Calu3 (cell line): ENCODE data around the gene SLC35F4. TPM values are rescaled to one million over a fixed set of nuclear protein-coding genes. Genes with fewer than 3 reads are reported as not detected.

Experiments used
- BruUV-seq: library from RNA; stranded (reverse); fragments of 400-500 nt; replicated peaks from 2 replicates; lab custom pipeline; 2021; lab: Mats Ljungman, UMichigan
- CTCF ChIA-PET: fragments of 300-600 bp; sonication (Branson Sonifier 250); formaldehyde crosslinking; loops from one replicate; lab custom pipeline; 2022; ENCODE audit warnings: antibody characterized with exemption; lab: Charles Lee
- DNase-seq: peaks from one replicate; pipeline ENCODE4 v3.0.0; 2022
- H3K27ac Mint-ChIP-seq: one replicate; pipeline ENCODE4 v1.8.0; 2022; ENCODE audit warnings: mixed read lengths; ENCODE audit not compliant: unreplicated experiment
- H3K27me3 Mint-ChIP-seq: one replicate; pipeline ENCODE4 v1.8.0; 2022; ENCODE audit warnings: mixed read lengths; ENCODE audit not compliant: unreplicated experiment
- H3K36me3 Mint-ChIP-seq: one replicate; pipeline ENCODE4 v1.8.0; 2022; ENCODE audit warnings: mild to moderate bottlenecking, moderate library complexity, mixed read lengths; ENCODE audit not compliant: insufficient read depth, unreplicated experiment
- H3K4me1 Mint-ChIP-seq: one replicate; pipeline ENCODE4 v1.8.0; 2022; ENCODE audit warnings: mild to moderate bottlenecking, low read depth, mixed read lengths; ENCODE audit not compliant: unreplicated experiment
- H3K4me3 Mint-ChIP-seq: one replicate; pipeline ENCODE4 v1.8.0; 2022; ENCODE audit warnings: mild to moderate bottlenecking, low read depth, moderate library complexity, mixed read lengths; ENCODE audit not compliant: unreplicated experiment
- H3K9me3 Mint-ChIP-seq: one replicate; pipeline ENCODE4 v1.8.0; 2022; ENCODE audit warnings: low read depth, mixed read lengths; ENCODE audit not compliant: unreplicated experiment
- CTCF ChIP-seq: fragments of 200-600 bp; IDR thresholded peaks from one replicate; pipeline ENCODE4 v1.8.0; 2022; ENCODE audit warnings: antibody characterized with exemption; ENCODE audit not compliant: unreplicated experiment
- intact Hi-C: fragments of 100-400 bp; cut with micrococcal nuclease; formaldehyde crosslinking; loops from one replicate; pipeline ENCODE4 v1.10.0; 2022; ENCODE audit not compliant: unreplicated experiment
- total RNA-seq: library from RNA; stranded (reverse); gene quantifications from 2 replicates; pipeline ENCODE4 v1.2.3, GENCODE V29; 2022

Gene SLC35F4
- total RNA-seq, 1 experiment from 2014 or later: not detected

GRCh38 chr14:57846596-57846995 lies 19.3 kb downstream of the SLC35F4 start:
- H3K4me1 Mint-ChIP-seq: no peaks in the 10 kb centered on the region
- peaks cover 49% of the 10 kb centered on the region for H3K27me3 Mint-ChIP-seq
- no TSS peak for BruUV-seq

DNA sequence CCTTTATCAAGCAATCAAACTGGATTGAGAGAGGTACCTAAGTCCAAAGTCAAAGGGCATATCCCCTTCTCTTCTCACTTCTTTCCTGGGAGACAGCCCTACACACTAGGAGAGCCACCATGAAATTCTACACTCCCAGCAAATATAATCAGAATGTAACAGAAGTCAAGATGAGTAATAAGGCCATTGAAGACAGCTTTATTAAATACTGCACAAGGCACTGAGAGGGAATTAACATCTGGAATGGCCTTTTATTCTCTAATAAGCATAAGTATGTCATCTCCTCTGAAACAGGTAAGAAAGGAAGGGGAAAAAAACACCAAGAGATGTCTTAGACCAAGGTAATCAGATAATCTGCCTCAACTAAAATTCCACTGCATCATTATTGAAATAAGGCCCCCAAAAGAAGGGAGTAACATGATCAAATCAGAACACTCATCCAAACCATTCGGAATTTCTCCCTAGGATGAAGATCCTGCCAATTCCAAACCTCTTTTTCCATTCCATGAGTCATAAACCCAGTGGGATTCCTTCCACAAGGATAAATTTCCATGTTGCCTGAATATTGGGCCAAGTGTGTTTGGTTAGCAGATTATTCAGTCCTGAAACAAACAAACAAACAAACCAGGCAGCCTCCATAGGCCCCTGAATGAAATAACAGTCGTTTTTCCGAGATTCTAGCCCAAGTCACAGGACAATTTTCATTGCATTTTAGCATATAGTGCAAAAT lies 19.9 kb downstream of the SLC35F4 start:
- Mint-ChIP-seq H3K4me1 (no peaks in the 10 kb centered on the region), H3K9me3 (no peaks in the 10 kb centered on the region), H3K4me3 (no peak overlapping the region), H3K27me3 (peaks cover 56% of the 10 kb centered on the region), H3K36me3 (no peaks in the 10 kb centered on the region), H3K27ac (no peak overlapping the region)
- CTCF ChIA-PET: interaction anchor here (0.8 kb wide), 1 partner anchor 535 kb away, joined by 4 read pairs; no protein-coding TSS in a partner anchor
- DNase-seq: no peak
- no TSS peak for BruUV-seq
- intact Hi-C loops: no loop called here
- TF ChIP-seq CTCF: no peak

More at GRCh38 chr14:57846596-57846995, 19.3 kb downstream of the SLC35F4 start:
- intact Hi-C loops: no loop called here
- Mint-ChIP-seq H3K9me3 (no peaks in the 10 kb centered on the region), H3K27ac (no peak overlapping the region), H3K36me3 (no peaks in the 10 kb centered on the region), H3K4me3 (no peak overlapping the region)
- TF ChIP-seq CTCF: no peak
- DNase-seq: no peak
- CTCF ChIA-PET: interaction anchor here (0.8 kb wide), 1 partner anchor 535 kb away, joined by 4 read pairs; no protein-coding TSS in a partner anchor

DNA sequence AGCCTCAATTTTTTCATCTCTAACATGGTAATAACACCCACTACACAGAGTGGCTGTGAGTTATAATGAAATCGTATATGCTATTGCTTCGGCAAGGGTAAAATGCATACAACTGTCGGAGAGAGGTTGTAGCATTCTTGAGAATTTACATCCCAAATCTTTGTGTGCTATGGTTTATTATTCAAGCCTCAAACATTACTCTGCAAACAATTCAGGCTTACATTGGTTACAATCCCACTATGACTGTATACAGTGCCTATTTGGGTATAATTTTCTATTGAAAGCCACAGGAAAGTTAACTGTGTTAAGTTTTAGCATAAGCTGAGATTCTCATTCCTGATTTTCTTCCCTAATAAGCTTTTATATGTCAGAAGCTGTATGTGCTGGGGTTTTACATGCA lies 20.6 kb downstream of the SLC35F4 start:
- Mint-ChIP-seq H3K27me3 (peaks cover 62% of the 10 kb centered on the region), H3K9me3 (no peaks in the 10 kb centered on the region), H3K27ac (no peak overlapping the region), H3K4me3 (no peak overlapping the region), H3K36me3 (no peaks in the 10 kb centered on the region), H3K4me1 (no peaks in the 10 kb centered on the region)
- DNase-seq: no peak
- CTCF ChIA-PET: no interaction called here
- no peak for TF ChIP-seq CTCF
- BruUV-seq: no TSS peak
- intact Hi-C loops: no loop called here

DNA sequence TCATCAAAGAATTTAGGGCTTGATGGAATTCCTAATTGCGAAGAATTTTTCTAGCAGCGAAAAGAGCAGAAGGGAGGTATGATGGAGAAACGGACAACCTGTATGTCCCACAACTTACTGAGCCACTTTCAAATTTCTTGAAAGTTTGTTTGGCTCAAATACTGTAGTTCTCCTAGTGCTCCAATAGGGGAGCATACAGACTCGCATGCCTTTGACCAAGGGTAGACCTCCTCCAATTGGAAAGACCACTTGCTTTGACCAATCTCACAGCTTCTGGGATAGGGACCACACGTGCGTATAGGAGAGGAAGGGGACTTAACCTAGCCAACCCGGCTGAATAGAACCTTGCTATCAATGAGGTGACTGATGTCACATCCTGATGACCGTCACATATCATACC lies 28.6 kb downstream of the SLC35F4 start:
- TF ChIP-seq CTCF: no peak
- Mint-ChIP-seq H3K27ac (no peak overlapping the region), H3K4me3 (no peak overlapping the region), H3K4me1 (no peaks in the 10 kb centered on the region), H3K27me3 (peaks cover 47% of the 10 kb centered on the region), H3K36me3 (no peaks in the 10 kb centered on the region), H3K9me3 (no peaks in the 10 kb centered on the region)
- CTCF ChIA-PET: no interaction called here
- BruUV-seq: no TSS peak
- intact Hi-C loops: no loop called here
- no peak for DNase-seq
